ENCODE data around the gene YARS1.
"Not testable (repeated sequence)": the region's sequence is repeated elsewhere in the genome, so short reads cannot be mapped to it uniquely, and the experiment has no call there.

DNA sequence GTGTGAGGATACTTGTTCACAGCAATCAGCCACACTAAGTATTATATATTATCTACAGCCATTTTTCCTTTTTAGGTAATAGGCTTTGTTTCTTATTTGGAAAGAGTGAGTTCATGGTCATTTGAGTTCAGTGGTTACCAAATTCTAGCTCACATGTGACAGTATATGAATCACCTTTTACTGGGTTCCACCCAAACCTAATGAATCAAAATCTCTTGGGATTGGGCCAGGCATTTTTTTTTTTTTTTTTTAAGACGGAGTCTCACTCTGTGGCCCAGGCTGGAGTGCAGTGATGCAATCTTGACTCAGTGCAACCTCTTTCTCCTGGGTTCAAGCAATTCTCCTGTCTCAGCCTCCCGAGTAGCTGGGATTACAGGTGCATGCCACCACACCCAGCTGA lies 27.8 kb downstream of the YARS1 start:
- TF ChIP-seq, protein P1, sequence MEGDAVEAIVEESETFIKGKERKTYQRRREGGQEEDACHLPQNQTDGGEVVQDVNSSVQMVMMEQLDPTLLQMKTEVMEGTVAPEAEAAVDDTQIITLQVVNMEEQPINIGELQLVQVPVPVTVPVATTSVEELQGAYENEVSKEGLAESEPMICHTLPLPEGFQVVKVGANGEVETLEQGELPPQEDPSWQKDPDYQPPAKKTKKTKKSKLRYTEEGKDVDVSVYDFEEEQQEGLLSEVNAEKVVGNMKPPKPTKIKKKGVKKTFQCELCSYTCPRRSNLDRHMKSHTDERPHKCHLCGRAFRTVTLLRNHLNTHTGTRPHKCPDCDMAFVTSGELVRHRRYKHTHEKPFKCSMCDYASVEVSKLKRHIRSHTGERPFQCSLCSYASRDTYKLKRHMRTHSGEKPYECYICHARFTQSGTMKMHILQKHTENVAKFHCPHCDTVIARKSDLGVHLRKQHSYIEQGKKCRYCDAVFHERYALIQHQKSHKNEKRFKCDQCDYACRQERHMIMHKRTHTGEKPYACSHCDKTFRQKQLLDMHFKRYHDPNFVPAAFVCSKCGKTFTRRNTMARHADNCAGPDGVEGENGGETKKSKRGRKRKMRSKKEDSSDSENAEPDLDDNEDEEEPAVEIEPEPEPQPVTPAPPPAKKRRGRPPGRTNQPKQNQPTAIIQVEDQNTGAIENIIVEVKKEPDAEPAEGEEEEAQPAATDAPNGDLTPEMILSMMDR (optimal IDR thresholded peaks at IDR 0.05 in 1 of 3, IDR thresholded peaks at IDR 0.05 in 1 of 3, conservative IDR thresholded peaks at IDR 0.05 in 1 of 3; ENCODE audit: extremely low read depth in 1 of 3, insufficient read depth in 2 of 3, low read length in 3 of 3) = not testable (repeated sequence)
- not testable (repeated sequence) for TF ChIP-seq EZH2 (IDR thresholded peaks at IDR 0.05; ENCODE audit: low read length)
